Smooth muscle cell (in vitro differentiated cells): Measurements from ENCODE around the gene UGT8. TPM values are rescaled to one million over a fixed set of nuclear protein-coding genes. Genes with fewer than 3 reads are reported as not detected.

Source experiments
- DNase-seq: peaks from one replicate; lab custom pipeline; 2025; ENCODE audit not compliant: unreplicated experiment; lab: John Stamatoyannopoulos, UW
- H2AFZ ChIP-seq: fragments of 200-600 bp; sonication (generic); 2 replicates; pipeline ENCODE4 v1.6.0; 2016; ENCODE audit warnings: antibody characterized with exemption, low read depth, mild to moderate bottlenecking
- H3F3A ChIP-seq: fragments of 200-600 bp; sonication (generic); 2 replicates; pipeline ENCODE4 v1.6.0; 2017; ENCODE audit warnings: antibody characterized with exemption, low read depth
- H3K27ac ChIP-seq: fragments of 200-600 bp; sonication (generic); 2 replicates; pipeline ENCODE4 v1.5.1; 2016; ENCODE audit warnings: low read depth, mild to moderate bottlenecking
- H3K27me3 ChIP-seq: fragments of 200-600 bp; sonication (generic); 2 replicates; pipeline ENCODE4 v1.6.1; 2016; ENCODE audit warnings: low read depth, mild to moderate bottlenecking
- H3K36me3 ChIP-seq: fragments of 200-600 bp; sonication (generic); 2 replicates; pipeline ENCODE4 v1.5.1; 2016; ENCODE audit warnings: low read depth
- H3K4me1 ChIP-seq: fragments of 200-600 bp; sonication (generic); 2 replicates; pipeline ENCODE4 v1.5.1; 2016; ENCODE audit warnings: low read depth
- H3K4me2 ChIP-seq: fragments of 200-600 bp; sonication (generic); 2 replicates; pipeline ENCODE4 v1.6.0; 2016; ENCODE audit warnings: mild to moderate bottlenecking
- H3K4me3 ChIP-seq: fragments of 200-600 bp; sonication (generic); 2 replicates; pipeline ENCODE4 v1.5.1; 2016; ENCODE audit warnings: mild to moderate bottlenecking
- H3K79me2 ChIP-seq: fragments of 200-600 bp; sonication (generic); 2 replicates; pipeline ENCODE4 v1.6.0; 2016; ENCODE audit warnings: low read depth, mild to moderate bottlenecking
- H3K9ac ChIP-seq: fragments of 200-600 bp; sonication (generic); 2 replicates; pipeline ENCODE4 v1.6.0; 2016; ENCODE audit warnings: low read depth
- H3K9me3 ChIP-seq: fragments of 200-600 bp; sonication (generic); replicated peaks from 2 replicates; pipeline ENCODE4 v1.5.1; 2016; ENCODE audit warnings: low read depth
- H4K20me1 ChIP-seq: fragments of 200-600 bp; sonication (generic); 2 replicates; pipeline ENCODE4 v1.6.0; 2016; ENCODE audit warnings: low read depth
- CTCF ChIP-seq: fragments of 200-600 bp; sonication (generic); IDR thresholded peaks from 2 replicates; pipeline ENCODE4 v1.5.1; 2017; ENCODE audit warnings: borderline replicate concordance, mild to moderate bottlenecking, antibody characterized with exemption; ENCODE audit not compliant: insufficient read depth, poor library complexity, severe bottlenecking
- WGBS: methylation state at CpG from one replicate; pipeline ENCODE4 v1.1.7; 2016; ENCODE audit warnings: low lambda C conversion rate; 5-methylcytosine and 5-hydroxymethylcytosine counted together
- polyA plus RNA-seq: library from polyadenylated mRNA; unstranded; fragments of >200 nt; fragmentation: Nextera tagmentation; extraction: Ambion mirVana; gene quantifications from 2 replicates; pipeline ENCODE4 v1.2.1, GENCODE V29; 2016
- total RNA-seq: library from RNA; depleted of rRNA; stranded (reverse); fragments of >200 nt; gene quantifications from 2 replicates; pipeline ENCODE4 v1.2.3, GENCODE V29; 2014

Gene UGT8
- total and polyA plus RNA-seq, 2 experiments from 2014 or later = not detected

GRCh38 chr4:114653675-114654074 lies 55.1 kb downstream of the UGT8 start:
- Histone ChIP-seq H3K4me3 (no peak overlapping the region), H3K36me3 (no peaks in the 10 kb centered on the region), H3K9ac (no peak overlapping the region), H3K27ac (no peak overlapping the region), H3K79me2 (no peaks in the 10 kb centered on the region), H3K27me3 (peaks cover 3% of the 10 kb centered on the region), H3F3A (no peaks in the 10 kb centered on the region), H3K4me1 (no peaks in the 10 kb centered on the region), H3K4me2 (no peak overlapping the region), H2AFZ (no peak overlapping the region), H3K9me3 (no peaks in the 10 kb centered on the region), H4K20me1 (no peaks in the 10 kb centered on the region)
- no peak for DNase-seq
- no peak for TF ChIP-seq CTCF
- 100% methylated on average over 1 of the region's 1 CpG for WGBS

- H3K27ac ChIP-seq = no peak overlapping the region
- 77% methylated on average over 2 of the region's 2 CpGs for WGBS
- no peaks in the 10 kb centered on the region for H3K9me3 ChIP-seq
- H3K36me3 ChIP-seq = no peaks in the 10 kb centered on the region
- H4K20me1 ChIP-seq = no peaks in the 10 kb centered on the region
- no peak overlapping the region for H3K4me2 ChIP-seq
- H3K4me1 ChIP-seq = no peaks in the 10 kb centered on the region
- H3F3A ChIP-seq = no peaks in the 10 kb centered on the region
- no peaks in the 10 kb centered on the region for H3K79me2 ChIP-seq
- TF ChIP-seq CTCF = no peak
- peaks cover 3% of the 10 kb centered on the region for H3K27me3 ChIP-seq
- DNase-seq = no peak
- H3K9ac ChIP-seq = no peak overlapping the region
- no peak overlapping the region for H2AFZ ChIP-seq
- no peak overlapping the region for H3K4me3 ChIP-seq
Observed at GRCh38 chr4:114654592-114654991, 56.0 kb downstream of the UGT8 start.

GRCh38 chr4:114658179-114658578 lies 59.6 kb downstream of the UGT8 start:
- Histone ChIP-seq H3K9ac (no peak overlapping the region), H3K4me3 (no peak overlapping the region), H2AFZ (no peak overlapping the region), H4K20me1 (no peaks in the 10 kb centered on the region), H3K4me1 (no peaks in the 10 kb centered on the region), H3K4me2 (no peak overlapping the region), H3K9me3 (no peaks in the 10 kb centered on the region), H3K27me3 (peaks cover 3% of the 10 kb centered on the region), H3K27ac (no peak overlapping the region), H3F3A (no peaks in the 10 kb centered on the region), H3K36me3 (no peaks in the 10 kb centered on the region), H3K79me2 (no peaks in the 10 kb centered on the region)
- TF ChIP-seq CTCF = no peak
- DNase-seq = no peak

GRCh38 chr4:114658776-114659175 lies 60.2 kb downstream of the UGT8 start:
- WGBS = 84% methylated on average over 4 of the region's 4 CpGs
- H3K4me3 ChIP-seq = no peak overlapping the region
- no peaks in the 10 kb centered on the region for H3K79me2 ChIP-seq
- TF ChIP-seq CTCF = no peak
- H3K27me3 ChIP-seq = peaks cover 3% of the 10 kb centered on the region
- no peak overlapping the region for H3K9ac ChIP-seq
- H3K36me3 ChIP-seq = no peaks in the 10 kb centered on the region
- H2AFZ ChIP-seq = no peak overlapping the region
- no peaks in the 10 kb centered on the region for H3K4me1 ChIP-seq
- H4K20me1 ChIP-seq = no peaks in the 10 kb centered on the region
- no peak overlapping the region for H3K4me2 ChIP-seq
- no peak overlapping the region for H3K27ac ChIP-seq
- no peaks in the 10 kb centered on the region for H3K9me3 ChIP-seq
- no peaks in the 10 kb centered on the region for H3F3A ChIP-seq
- no peak for DNase-seq
